K562 (cell line): ENCODE measurements around the gene GLI3.

Experiments used
- BDP1 ChIP-seq: IDR thresholded peaks from 3 replicates; pipeline ENCODE4 v1.6.1; 2011; ENCODE audit not compliant: insufficient read length, insufficient read depth
- BHLHE40 ChIP-seq: IDR thresholded peaks from 2 replicates; pipeline ENCODE4 v1.6.1; 2011; ENCODE audit warnings: low read length, improper control_type of control experiment
- CTCF ChIP-seq, 3 experiments: IDR thresholded peaks in 2 of 3; conservative IDR thresholded peaks in 1 of 3; 2 replicates each; pipeline ENCODE4 v1.5.1; 2011 to 2012; ENCODE audit warnings: low read length in 3 of 3, mild to moderate bottlenecking in 3 of 3, control low read depth in 2 of 3, improper control_type of control experiment in 1 of 3, inconsistent platforms in 1 of 3, low read depth in 1 of 3, mixed read lengths in 1 of 3, moderate library complexity in 1 of 3; ENCODE audit not compliant: insufficient read depth in 2 of 3
- HLTF ChIP-seq: fragments of 450-650 bp; IDR thresholded peaks from 2 replicates; pipeline ENCODE4 v1.6.1; 2016
- NFIC ChIP-seq: fragments of 450-650 bp; IDR thresholded peaks from 2 replicates; pipeline ENCODE4 v1.6.1; 2017; ENCODE audit warnings: mild to moderate bottlenecking, inconsistent platforms
- ZNF224 ChIP-seq: sonication (generic); formaldehyde crosslinking; IDR thresholded peaks from 2 replicates; pipeline ENCODE4 v1.8.0; 2022; ENCODE audit warnings: mild to moderate bottlenecking, missing genetic modification reagents
- TF ChIP-seq, protein P1 (sequence below), 2 experiments: fragments of 450-650 bp in 1 of 2; sonication (generic) in 1 of 2; formaldehyde crosslinking; conservative IDR thresholded peaks; 2 replicates each; pipeline versions ENCODE4 v1.4.0 to v1.8.1; 2020 to 2022; ENCODE audit warnings: mild to moderate bottlenecking in 1 of 2, missing genetic modification reagents in 1 of 2

GRCh38 chr7:42183547-42183946 lies 53.5 kb downstream of the GLI3 start:
- no peak for TF ChIP-seq HLTF
- TF ChIP-seq CTCF (IDR thresholded peaks at IDR 0.05 in 2 of 3, conservative IDR thresholded peaks at IDR 0.05 in 1 of 3; ENCODE audit: insufficient read depth in 2 of 3, low read depth in 1 of 3, low read length in 3 of 3), result no peak
- TF ChIP-seq NFIC, result no peak
- TF ChIP-seq, protein P1, sequence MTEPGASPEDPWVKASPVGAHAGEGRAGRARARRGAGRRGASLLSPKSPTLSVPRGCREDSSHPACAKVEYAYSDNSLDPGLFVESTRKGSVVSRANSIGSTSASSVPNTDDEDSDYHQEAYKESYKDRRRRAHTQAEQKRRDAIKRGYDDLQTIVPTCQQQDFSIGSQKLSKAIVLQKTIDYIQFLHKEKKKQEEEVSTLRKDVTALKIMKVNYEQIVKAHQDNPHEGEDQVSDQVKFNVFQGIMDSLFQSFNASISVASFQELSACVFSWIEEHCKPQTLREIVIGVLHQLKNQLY (CRISPR knock-in tag; conservative IDR thresholded peaks at IDR 0.05), result no peak
- TF ChIP-seq BDP1, result no peak
- TF ChIP-seq ZNF224 (CRISPR knock-in tag), result no peak
- TF ChIP-seq BHLHE40, result no peak
